ENCODE results near the gene CAMTA1. TPM values are rescaled to one million over a fixed set of nuclear protein-coding genes. Genes with fewer than 3 reads are reported as not detected.

Gene CAMTA1
- total RNA-seq, 2 donors from 2014 or later, result 105 to 113 TPM

GRCh38 chr1:6796095-6796494 is 10.8 kb downstream of the CAMTA1 start:
- H3K9me3 ChIP-seq, result no peaks in the 10 kb centered on the region
- DNase-seq (ENCODE audit: low spot score) (no peak), ATAC-seq (ENCODE audit: insufficient number of reproducible peaks, low FRiP score, low read depth) (peak; percentile 15)
- no peaks in the 10 kb centered on the region for H3K27me3 ChIP-seq (replicated peaks; ENCODE audit: insufficient read depth)
- H3K4me3 ChIP-seq, result peak overlapping the region; percentile 36
- H3K4me1 ChIP-seq (ENCODE audit: control insufficient read depth in 1 of 2, low read depth in 2 of 2), result peaks cover 55 to 78% of the 10 kb centered on the region in 2 donors
- no peak for TF ChIP-seq CTCF (IDR thresholded peaks at IDR 0.05)
- no peaks in the 10 kb centered on the region for H3K36me3 ChIP-seq
- H3K27ac ChIP-seq, result peak overlapping the region in 1 of 2 donors; percentile 45

GRCh38 chr1:6799499-6799898 is 14.2 kb downstream of the CAMTA1 start:
- H3K4me3 ChIP-seq, result no peak overlapping the region
- H3K27ac ChIP-seq, result peak overlapping the region; percentile 25 to 79
- TF ChIP-seq CTCF (IDR thresholded peaks at IDR 0.05), result no peak
- no peaks in the 10 kb centered on the region for H3K36me3 ChIP-seq
- peaks cover 52 to 72% of the 10 kb centered on the region in 2 donors for H3K4me1 ChIP-seq (ENCODE audit: control insufficient read depth in 1 of 2, low read depth in 2 of 2)
- H3K9me3 ChIP-seq, result no peaks in the 10 kb centered on the region
- no peak for DNase-seq (ENCODE audit: low spot score)
- no peaks in the 10 kb centered on the region for H3K27me3 ChIP-seq (replicated peaks; ENCODE audit: insufficient read depth)
- no peak for ATAC-seq (ENCODE audit: insufficient number of reproducible peaks, low FRiP score, low read depth)

- TF ChIP-seq CTCF (IDR thresholded peaks at IDR 0.05), result no peak
- Histone ChIP-seq H3K9me3 (no peaks in the 10 kb centered on the region), H3K27me3 (replicated peaks; ENCODE audit: insufficient read depth) (no peaks in the 10 kb centered on the region), H3K27ac (peak overlapping the region; percentile 73 to 79), H3K4me3 (peak overlapping the region; percentile 54), H3K4me1 (ENCODE audit: control insufficient read depth in 1 of 2, low read depth in 2 of 2) (peaks cover 47 to 73% of the 10 kb centered on the region in 2 donors), H3K36me3 (no peaks in the 10 kb centered on the region)
- DNase-seq (ENCODE audit: low spot score) (no peak), ATAC-seq (ENCODE audit: insufficient number of reproducible peaks, low FRiP score, low read depth) (no peak)
Measured at GRCh38 chr1:6800745-6801144, 15.5 kb downstream of the CAMTA1 start.

- Histone ChIP-seq H3K36me3 (no peaks in the 10 kb centered on the region), H3K4me3 (peak overlapping the region; percentile 54), H3K9me3 (no peaks in the 10 kb centered on the region), H3K4me1 (ENCODE audit: control insufficient read depth in 1 of 2, low read depth in 2 of 2) (peaks cover 44 to 72% of the 10 kb centered on the region in 2 donors), H3K27ac (peak overlapping the region; percentile 73 to 79), H3K27me3 (replicated peaks; ENCODE audit: insufficient read depth) (no peaks in the 10 kb centered on the region)
- DNase-seq (ENCODE audit: low spot score) (no peak), ATAC-seq (ENCODE audit: insufficient number of reproducible peaks, low FRiP score, low read depth) (no peak)
- TF ChIP-seq CTCF (IDR thresholded peaks at IDR 0.05), result no peak
Measured at GRCh38 chr1:6801199-6801598, 15.9 kb downstream of the CAMTA1 start.

- no peak for TF ChIP-seq CTCF (IDR thresholded peaks at IDR 0.05)
- Histone ChIP-seq H3K27ac (peak overlapping the region; percentile 73 to 79), H3K9me3 (no peaks in the 10 kb centered on the region), H3K36me3 (no peaks in the 10 kb centered on the region), H3K27me3 (replicated peaks; ENCODE audit: insufficient read depth) (no peaks in the 10 kb centered on the region), H3K4me3 (no peak overlapping the region), H3K4me1 (ENCODE audit: control insufficient read depth in 1 of 2, low read depth in 2 of 2) (peaks cover 38 to 71% of the 10 kb centered on the region in 2 donors)
- ATAC-seq (ENCODE audit: insufficient number of reproducible peaks, low FRiP score, low read depth), result no peak
- DNase-seq (ENCODE audit: low spot score), result no peak
Measured at GRCh38 chr1:6801966-6802365, 16.7 kb downstream of the CAMTA1 start.
